ENCODE data around the gene IRF2.

IRF2 gene

DNA sequence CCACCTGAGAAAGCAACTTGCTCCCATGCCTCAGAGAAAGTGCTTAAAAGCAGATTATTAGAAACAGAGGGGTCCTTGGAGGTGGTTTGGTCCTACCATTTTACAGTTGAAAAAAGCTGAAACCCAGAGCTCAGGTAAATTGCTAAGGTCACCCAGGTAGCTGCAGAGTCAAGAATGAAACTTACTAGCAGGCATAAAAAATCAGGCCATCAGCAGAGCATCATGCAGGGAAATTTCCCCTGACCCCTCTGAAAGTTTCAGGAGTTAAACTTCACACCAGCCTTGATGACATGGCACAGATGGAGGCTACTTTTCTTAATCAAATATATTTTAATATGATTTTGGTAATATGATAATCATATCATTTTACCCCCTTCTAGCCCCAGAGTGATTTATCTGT lies 70.3 kb downstream of the IRF2 start:
- Histone ChIP-seq H3K36me3 (ENCODE audit: control insufficient read depth, insufficient read depth, low read length) (peaks cover 39% of the 10 kb centered on the region), H3K4me3 (replicated peaks; ENCODE audit: low read depth, low read length) (no peak overlapping the region), H3K27me3 (replicated peaks; ENCODE audit: control insufficient read depth, insufficient read depth, low read length) (no peaks in the 10 kb centered on the region)
- DNase-seq (ENCODE audit: extremely low read depth, insufficient read length) = no peak
- TF ChIP-seq, protein P1, sequence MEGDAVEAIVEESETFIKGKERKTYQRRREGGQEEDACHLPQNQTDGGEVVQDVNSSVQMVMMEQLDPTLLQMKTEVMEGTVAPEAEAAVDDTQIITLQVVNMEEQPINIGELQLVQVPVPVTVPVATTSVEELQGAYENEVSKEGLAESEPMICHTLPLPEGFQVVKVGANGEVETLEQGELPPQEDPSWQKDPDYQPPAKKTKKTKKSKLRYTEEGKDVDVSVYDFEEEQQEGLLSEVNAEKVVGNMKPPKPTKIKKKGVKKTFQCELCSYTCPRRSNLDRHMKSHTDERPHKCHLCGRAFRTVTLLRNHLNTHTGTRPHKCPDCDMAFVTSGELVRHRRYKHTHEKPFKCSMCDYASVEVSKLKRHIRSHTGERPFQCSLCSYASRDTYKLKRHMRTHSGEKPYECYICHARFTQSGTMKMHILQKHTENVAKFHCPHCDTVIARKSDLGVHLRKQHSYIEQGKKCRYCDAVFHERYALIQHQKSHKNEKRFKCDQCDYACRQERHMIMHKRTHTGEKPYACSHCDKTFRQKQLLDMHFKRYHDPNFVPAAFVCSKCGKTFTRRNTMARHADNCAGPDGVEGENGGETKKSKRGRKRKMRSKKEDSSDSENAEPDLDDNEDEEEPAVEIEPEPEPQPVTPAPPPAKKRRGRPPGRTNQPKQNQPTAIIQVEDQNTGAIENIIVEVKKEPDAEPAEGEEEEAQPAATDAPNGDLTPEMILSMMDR (IDR thresholded peaks at IDR 0.05; ENCODE audit: insufficient read depth, low read length, poor library complexity, severe bottlenecking) = no peak

DNA sequence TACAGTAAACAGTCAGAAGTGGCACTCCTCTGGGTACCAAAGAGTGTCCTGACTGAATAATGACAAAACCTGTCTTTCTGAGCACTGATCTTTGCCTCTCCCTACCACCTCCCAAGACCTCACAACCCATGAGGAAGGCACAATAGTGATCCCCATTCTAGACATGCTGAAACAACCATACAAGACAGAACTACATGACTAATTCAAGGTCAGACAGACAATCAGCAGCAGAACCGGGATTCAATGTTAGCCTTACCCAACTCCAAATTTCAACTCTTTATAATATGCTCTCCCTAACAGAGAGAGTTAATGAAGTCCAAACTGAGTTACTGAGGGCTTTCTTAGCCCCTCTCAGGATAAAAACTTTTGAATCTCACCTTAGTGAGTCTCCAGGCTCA lies 71.0 kb downstream of the IRF2 start:
- no peak for DNase-seq (ENCODE audit: extremely low read depth, insufficient read length)
- no peak overlapping the region for H3K4me3 ChIP-seq (replicated peaks; ENCODE audit: low read depth, low read length)
- H3K36me3 ChIP-seq (ENCODE audit: control insufficient read depth, insufficient read depth, low read length) = peaks cover 37% of the 10 kb centered on the region
- TF ChIP-seq, protein P1 (IDR thresholded peaks at IDR 0.05; ENCODE audit: insufficient read depth, low read length, poor library complexity, severe bottlenecking) = no peak
- H3K27me3 ChIP-seq (replicated peaks; ENCODE audit: control insufficient read depth, insufficient read depth, low read length) = no peaks in the 10 kb centered on the region

DNA sequence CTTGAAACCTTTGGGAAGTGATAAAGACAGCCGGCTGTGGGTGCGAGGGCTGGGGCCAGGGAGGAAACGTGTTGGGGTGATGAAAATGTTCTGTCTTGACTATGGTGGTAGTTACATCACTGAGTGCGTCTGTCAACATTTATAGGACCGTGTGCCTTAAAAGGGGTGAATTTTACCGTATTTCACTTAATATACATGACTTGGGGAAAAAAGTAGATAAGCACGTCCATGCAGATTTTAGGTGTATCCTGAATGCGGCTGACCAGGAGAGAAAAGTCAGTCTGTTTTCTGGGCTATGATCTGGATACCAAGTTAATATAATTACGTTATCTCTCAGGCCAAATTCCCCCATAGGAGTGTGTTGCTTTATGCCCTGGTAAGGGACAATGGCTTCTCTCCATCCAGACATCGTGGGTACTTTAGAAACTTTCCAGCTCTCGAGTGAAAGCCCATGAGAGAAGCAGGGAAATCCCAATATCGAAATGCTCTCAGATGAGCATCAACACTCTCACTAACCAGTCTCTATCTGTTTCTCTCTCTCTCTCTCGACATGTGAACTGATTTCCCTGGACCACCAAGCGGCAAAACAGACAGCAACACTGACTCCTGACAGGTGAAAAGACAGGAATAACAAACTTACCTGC lies 71.5 kb downstream of the IRF2 start:
- Histone ChIP-seq H3K4me3 (replicated peaks; ENCODE audit: low read depth, low read length) (no peak overlapping the region), H3K27me3 (replicated peaks; ENCODE audit: control insufficient read depth, insufficient read depth, low read length) (no peaks in the 10 kb centered on the region), H3K36me3 (ENCODE audit: control insufficient read depth, insufficient read depth, low read length) (peaks cover 38% of the 10 kb centered on the region)
- no peak for DNase-seq (ENCODE audit: extremely low read depth, insufficient read length)
- TF ChIP-seq, protein P1 (IDR thresholded peaks at IDR 0.05; ENCODE audit: insufficient read depth, low read length, poor library complexity, severe bottlenecking) = no peak

DNA sequence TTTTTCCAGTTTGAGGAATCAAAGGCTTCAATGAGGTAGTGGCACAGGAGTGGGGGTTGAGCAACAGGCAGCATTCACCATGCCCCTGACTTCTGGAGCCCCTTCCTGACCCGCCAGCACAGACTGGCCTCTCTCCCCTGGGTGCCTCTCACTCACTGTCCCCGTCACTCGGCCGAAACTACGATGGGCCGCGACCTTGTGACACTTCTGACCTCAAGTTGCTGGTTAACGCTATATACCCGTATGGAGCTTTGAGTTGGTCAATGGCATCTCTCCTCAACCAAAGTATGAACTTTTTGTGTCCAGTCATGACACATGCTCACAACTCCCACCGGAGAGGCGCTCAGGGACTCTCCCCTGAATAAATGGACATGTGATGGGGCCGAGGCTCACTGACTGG lies 72.1 kb downstream of the IRF2 start:
- TF ChIP-seq, protein P1 (IDR thresholded peaks at IDR 0.05; ENCODE audit: insufficient read depth, low read length, poor library complexity, severe bottlenecking) = no peak
- DNase-seq (ENCODE audit: extremely low read depth, insufficient read length) = no peak
- H3K4me3 ChIP-seq (replicated peaks; ENCODE audit: low read depth, low read length) = no peak overlapping the region
- peaks cover 34% of the 10 kb centered on the region for H3K36me3 ChIP-seq (ENCODE audit: control insufficient read depth, insufficient read depth, low read length)
- H3K27me3 ChIP-seq (replicated peaks; ENCODE audit: control insufficient read depth, insufficient read depth, low read length) = no peaks in the 10 kb centered on the region

DNA sequence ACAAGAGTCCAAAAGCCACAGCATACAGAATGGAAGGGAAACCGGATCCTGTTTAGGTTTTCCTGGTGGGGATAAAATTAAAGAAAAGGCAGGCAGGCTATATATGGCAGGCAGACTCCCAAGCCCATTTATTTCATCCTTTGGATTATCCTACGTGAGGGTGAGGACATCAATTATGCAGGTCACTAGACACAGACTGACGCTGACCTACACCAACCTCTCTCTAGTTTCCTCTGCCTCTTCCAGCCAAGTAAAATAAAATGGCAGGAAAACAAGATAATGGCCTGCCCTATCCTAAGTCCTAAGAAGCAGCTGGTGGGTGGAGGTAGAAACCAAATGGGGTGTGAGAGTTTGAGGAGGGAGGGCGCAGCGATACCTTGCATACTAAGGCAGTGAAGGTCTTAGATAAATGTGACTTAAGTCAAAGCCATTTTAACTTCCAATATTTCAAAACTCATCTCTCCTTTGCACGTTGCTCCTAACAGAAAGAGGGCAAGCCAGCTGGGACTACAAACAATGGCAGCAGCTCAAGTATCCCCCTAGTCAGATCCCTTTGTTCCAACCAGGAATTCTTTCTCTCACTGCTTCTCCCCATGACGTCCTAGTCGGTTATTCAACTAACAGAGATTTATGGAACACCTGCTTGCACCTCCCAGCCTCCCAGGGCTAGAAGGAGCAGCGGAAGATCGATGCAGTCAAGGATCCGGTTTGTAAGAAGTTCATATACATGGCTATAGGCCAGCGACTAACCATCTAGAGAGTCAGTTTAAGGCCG lies 72.8 kb downstream of the IRF2 start:
- TF ChIP-seq, protein P1 (IDR thresholded peaks at IDR 0.05; ENCODE audit: insufficient read depth, low read length, poor library complexity, severe bottlenecking) = no peak
- Histone ChIP-seq H3K36me3 (ENCODE audit: control insufficient read depth, insufficient read depth, low read length) (peaks cover 33% of the 10 kb centered on the region), H3K27me3 (replicated peaks; ENCODE audit: control insufficient read depth, insufficient read depth, low read length) (no peaks in the 10 kb centered on the region), H3K4me3 (replicated peaks; ENCODE audit: low read depth, low read length) (no peak overlapping the region)
- DNase-seq (ENCODE audit: extremely low read depth, insufficient read length) = no peak

Data from GM06990 (cell line).